Measurements from ENCODE around the gene YIPF3.

GRCh38 chr6:43544461-43544860 is 27.7 kb upstream of the YIPF3 start:
- TF ChIP-seq POLR2AphosphoS5 (IDR thresholded peaks at IDR 0.05) (no peak), EP300 (IDR thresholded peaks at IDR 0.05) (no peak)
